GM12878 (cell line): ENCODE measurements around the gene ANKRD33B. TPM values are rescaled to one million over a fixed set of nuclear protein-coding genes. Genes with fewer than 3 reads are reported as not detected.

ENCODE experiments used
- ATAC-seq: fragments of 200-7000 bp; cut with Tn5 transposase; 3 replicates; pipeline ENCODE4 v1.9.1; 2020; ENCODE audit warnings: mild to moderate bottlenecking, moderate library complexity
- BruUV-seq: library from RNA; stranded (reverse); fragments of 400-500 nt; replicated peaks from 2 replicates; lab custom pipeline; 2021; lab: Mats Ljungman, UMichigan
- CTCF ChIA-PET: fragments of 300-600 bp; sonication (Branson Sonifier 250); formaldehyde crosslinking; extraction: SDS; loops from one replicate; lab custom pipeline; 2021; ENCODE audit warnings: inconsistent platforms; lab: Yijun Ruan, JAX
- POLR2A ChIA-PET: fragments of 350-600 bp; formaldehyde crosslinking; extraction: SDS; loops from one replicate; lab custom pipeline; 2021; ENCODE audit warnings: inconsistent platforms; lab: Charles Lee
- RAD21 ChIA-PET: fragments of 300-600 bp; sonication (Branson Sonifier 250); formaldehyde crosslinking; loops from one replicate; lab custom pipeline; 2023; ENCODE audit warnings: antibody characterized with exemption; ENCODE audit not compliant: unreplicated experiment; lab: Charles Lee
- SMC1A ChIA-PET: fragments of 300-600 bp; sonication (Branson Sonifier 250); formaldehyde crosslinking; loops from one replicate; lab custom pipeline; 2023; ENCODE audit not compliant: unreplicated experiment, uncharacterized antibody; lab: Charles Lee
- DNase-seq: peaks from one replicate; pipeline ENCODE4 v3.0.0-alpha.2; 2011; ENCODE audit warnings: low read depth, low spot score
- FAIRE-seq: peaks from 3 replicates; lab custom pipeline; 2011; peaks lifted over from hg19 to GRCh38; lab: Jason Lieb, UNC
- H2AFZ ChIP-seq: 2 replicates; pipeline ENCODE4 v1.6.0; 2011; ENCODE audit warnings: low read depth, low read length, control low read depth; ENCODE audit not compliant: control insufficient read depth
- H3K27ac ChIP-seq: 2 replicates; pipeline ENCODE4 v1.5.1; 2011; ENCODE audit warnings: control low read depth; ENCODE audit not compliant: control insufficient read depth, insufficient read depth
- H3K27me3 ChIP-seq, 2 experiments: replicated peaks in 1 of 2; 2 replicates each; pipeline versions ENCODE4 v1.6.0 to v1.6.1; 2011; ENCODE audit warnings: low read length in 1 of 2; ENCODE audit not compliant: control insufficient read depth in 2 of 2, insufficient read depth in 2 of 2
- H3K36me3 ChIP-seq, 2 experiments: 2 replicates each; pipeline ENCODE4 v1.5.1; 2011; ENCODE audit warnings: low read length in 1 of 2; ENCODE audit not compliant: control insufficient read depth in 2 of 2, insufficient read depth in 2 of 2
- H3K4me1 ChIP-seq: 2 replicates; pipeline ENCODE4 v1.6.1; 2011; ENCODE audit warnings: mild to moderate bottlenecking, low read length, moderate library complexity, mixed read lengths; ENCODE audit not compliant: control insufficient read depth, insufficient read depth
- H3K4me2 ChIP-seq: 2 replicates; pipeline ENCODE4 v1.6.0; 2011; ENCODE audit warnings: control low read depth; ENCODE audit not compliant: control insufficient read depth, insufficient read depth
- H3K4me3 ChIP-seq: fragments of 200-600 bp; sonication (generic); 2 replicates; pipeline ENCODE4 v1.5.1; 2016
- H3K79me2 ChIP-seq: 2 replicates; pipeline ENCODE4 v1.6.0; 2011; ENCODE audit warnings: low read length; ENCODE audit not compliant: control insufficient read depth, insufficient read depth
- H3K9ac ChIP-seq: 2 replicates; pipeline ENCODE4 v1.8.0; 2011; ENCODE audit warnings: low read length, control low read depth, mixed read lengths; ENCODE audit not compliant: control insufficient read depth, insufficient read depth
- H3K9me3 ChIP-seq: replicated peaks from 3 replicates; pipeline ENCODE4 v1.5.1; 2011; ENCODE audit warnings: mild to moderate bottlenecking, low read length; ENCODE audit not compliant: control insufficient read depth, insufficient read depth
- H4K20me1 ChIP-seq: 2 replicates; pipeline ENCODE4 v1.6.0; 2011; ENCODE audit not compliant: control insufficient read depth, insufficient read depth
- DPF2 ChIP-seq: fragments of 450-650 bp; IDR thresholded peaks from 2 replicates; pipeline ENCODE4 v1.6.1; 2017; ENCODE audit warnings: mild to moderate bottlenecking
- EZH2 ChIP-seq: IDR thresholded peaks from 2 replicates; pipeline ENCODE4 v1.6.1; 2012; ENCODE audit warnings: low read depth, mild to moderate bottlenecking, control low read depth, inconsistent platforms, low read length, borderline replicate concordance; ENCODE audit not compliant: control insufficient read depth
- IKZF1 ChIP-seq: fragments of 450-650 bp; conservative IDR thresholded peaks from 2 replicates; pipeline ENCODE4 v1.6.1; 2017; ENCODE audit warnings: antibody characterized with exemption, mild to moderate bottlenecking
- NFXL1 ChIP-seq: fragments of 450-650 bp; IDR thresholded peaks from 2 replicates; pipeline ENCODE4 v1.6.1; 2017; ENCODE audit warnings: antibody characterized with exemption, mild to moderate bottlenecking, borderline replicate concordance
- NFYB ChIP-seq: IDR thresholded peaks from 2 replicates; pipeline ENCODE4 v1.6.1; 2011; ENCODE audit warnings: low read depth, mild to moderate bottlenecking, low read length, improper control_type of control experiment, moderate library complexity; ENCODE audit not compliant: insufficient read depth
- PAX5 ChIP-seq: IDR thresholded peaks from 2 replicates; pipeline ENCODE4 v1.6.1; 2011; ENCODE audit warnings: low read depth, low read length, borderline replicate concordance
- POLR2AphosphoS5 ChIP-seq: IDR thresholded peaks from 2 replicates; pipeline ENCODE4 v1.6.1; 2011; ENCODE audit warnings: mild to moderate bottlenecking, low read length, inconsistent platforms
- RCOR1 ChIP-seq: conservative IDR thresholded peaks from 2 replicates; pipeline ENCODE4 v1.6.1; 2012; ENCODE audit warnings: low read depth, low read length, improper control_type of control experiment
- SUPT20H ChIP-seq: IDR thresholded peaks from 2 replicates; pipeline ENCODE4 v1.6.1; 2011; ENCODE audit warnings: low read depth, mild to moderate bottlenecking, low read length, moderate library complexity, borderline replicate concordance; ENCODE audit not compliant: control insufficient read depth
- TARDBP ChIP-seq: IDR thresholded peaks from 2 replicates; pipeline ENCODE4 v1.6.1; 2016; ENCODE audit warnings: borderline replicate concordance
- TCF7 ChIP-seq: IDR thresholded peaks from 2 replicates; pipeline ENCODE4 v1.6.1; 2014; ENCODE audit warnings: antibody characterized with exemption, borderline replicate concordance
- ZNF217 ChIP-seq: fragments of 450-650 bp; IDR thresholded peaks from 2 replicates; pipeline ENCODE4 v1.6.1; 2017; ENCODE audit warnings: antibody characterized with exemption, mild to moderate bottlenecking
- WGBS: methylation state at CpG from one replicate; pipeline ENCODE4 v1.1.6; 2016; ENCODE audit warnings: low lambda C conversion rate; ENCODE audit not compliant: insufficient replicate concordance, insufficient coverage; ENCODE audit errors: missing lambda C conversion rate; 5-methylcytosine and 5-hydroxymethylcytosine counted together
- in situ Hi-C: fragments of 300-500 bp; cut with MboI; formaldehyde crosslinking; loops from 9 replicates; pipeline ENCODE4 v1.14.3; 2018; ENCODE audit warnings: mixed read lengths
- intact Hi-C: fragments of 100-400 bp; cut with micrococcal nuclease; formaldehyde crosslinking; loops from one replicate; pipeline ENCODE4 v1.14.2; 2022; ENCODE audit not compliant: unreplicated experiment
- polyA plus RNA-seq, 11 experiments: library from polyadenylated mRNA; depleted of rRNA in 4 of 11; unstranded in 6 of 11; stranded (reverse) in 5 of 11; fragments of >200 nt; fragmentation: Nextera tagmentation in 4 of 11; fragmentation: Illumina TruSeq in 1 of 11; extraction: Ambion mirVana in 4 of 11; extraction: Trizol in 1 of 11; gene quantifications; 1 replicate in 1 of 11; 2 replicates in 10 of 11; pipeline versions ENCODE4 v1.2.1 to v1.2.3, GENCODE V29; 2011 to 2016; ENCODE audit warnings: inconsistent platforms in 2 of 11, missing spikeins in 2 of 11, low read depth in 1 of 11
- total RNA-seq, 4 experiments: library from RNA; depleted of rRNA in 3 of 4; stranded (reverse); fragments of >200 nt in 3 of 4; fragmentation: Illumina TruSeq in 1 of 4; extraction: Trizol in 1 of 4; gene quantifications; 2 replicates each; pipeline versions ENCODE4 v1.2.1 to v1.2.3, GENCODE V29; 2013 to 2021
- TF ChIP-seq, protein P1 (sequence below): fragments of 450-650 bp; IDR thresholded peaks from 2 replicates; pipeline ENCODE4 v1.6.1; 2016; ENCODE audit warnings: mild to moderate bottlenecking, moderate library complexity, borderline replicate concordance
- TF ChIP-seq, protein P2 (sequence below): fragments of 450-650 bp; formaldehyde crosslinking; IDR thresholded peaks from 2 replicates; pipeline ENCODE4 v1.5.0; 2022; ENCODE audit warnings: mild to moderate bottlenecking, missing genetic modification characterization
- TF ChIP-seq, protein P3 (sequence below): fragments of 450-650 bp; IDR thresholded peaks from 2 replicates; pipeline ENCODE4 v1.6.1; 2017; ENCODE audit warnings: borderline replicate concordance

The ANKRD33B gene
- total and polyA plus RNA-seq, 10 of the 15 experiments (the other 5 are each of a cell fraction or from before 2014, with no cell fraction given): 4.9 to 61.6 (median 15.6) TPM

DNA sequence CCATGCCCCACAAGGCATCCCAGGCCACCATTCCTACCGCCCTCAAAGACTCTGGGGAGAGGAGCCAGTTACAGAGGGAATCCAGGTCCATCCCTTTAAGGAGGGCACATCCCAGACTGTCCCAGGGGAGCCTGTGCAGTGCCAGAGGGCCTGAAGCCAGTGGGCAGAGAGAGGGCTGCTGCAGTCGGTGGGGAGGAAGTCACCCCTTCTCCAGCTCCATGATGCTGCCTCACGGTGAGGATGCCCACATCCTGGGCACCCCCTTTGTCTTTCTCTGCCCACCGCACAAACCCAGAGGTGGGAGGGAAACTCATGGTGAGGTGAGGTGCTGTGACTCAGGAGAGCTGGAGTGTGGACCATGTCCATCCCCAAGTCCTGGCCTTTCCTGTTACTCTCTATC is 26.2 kb upstream of the ANKRD33B start:
- TF ChIP-seq, protein P1, sequence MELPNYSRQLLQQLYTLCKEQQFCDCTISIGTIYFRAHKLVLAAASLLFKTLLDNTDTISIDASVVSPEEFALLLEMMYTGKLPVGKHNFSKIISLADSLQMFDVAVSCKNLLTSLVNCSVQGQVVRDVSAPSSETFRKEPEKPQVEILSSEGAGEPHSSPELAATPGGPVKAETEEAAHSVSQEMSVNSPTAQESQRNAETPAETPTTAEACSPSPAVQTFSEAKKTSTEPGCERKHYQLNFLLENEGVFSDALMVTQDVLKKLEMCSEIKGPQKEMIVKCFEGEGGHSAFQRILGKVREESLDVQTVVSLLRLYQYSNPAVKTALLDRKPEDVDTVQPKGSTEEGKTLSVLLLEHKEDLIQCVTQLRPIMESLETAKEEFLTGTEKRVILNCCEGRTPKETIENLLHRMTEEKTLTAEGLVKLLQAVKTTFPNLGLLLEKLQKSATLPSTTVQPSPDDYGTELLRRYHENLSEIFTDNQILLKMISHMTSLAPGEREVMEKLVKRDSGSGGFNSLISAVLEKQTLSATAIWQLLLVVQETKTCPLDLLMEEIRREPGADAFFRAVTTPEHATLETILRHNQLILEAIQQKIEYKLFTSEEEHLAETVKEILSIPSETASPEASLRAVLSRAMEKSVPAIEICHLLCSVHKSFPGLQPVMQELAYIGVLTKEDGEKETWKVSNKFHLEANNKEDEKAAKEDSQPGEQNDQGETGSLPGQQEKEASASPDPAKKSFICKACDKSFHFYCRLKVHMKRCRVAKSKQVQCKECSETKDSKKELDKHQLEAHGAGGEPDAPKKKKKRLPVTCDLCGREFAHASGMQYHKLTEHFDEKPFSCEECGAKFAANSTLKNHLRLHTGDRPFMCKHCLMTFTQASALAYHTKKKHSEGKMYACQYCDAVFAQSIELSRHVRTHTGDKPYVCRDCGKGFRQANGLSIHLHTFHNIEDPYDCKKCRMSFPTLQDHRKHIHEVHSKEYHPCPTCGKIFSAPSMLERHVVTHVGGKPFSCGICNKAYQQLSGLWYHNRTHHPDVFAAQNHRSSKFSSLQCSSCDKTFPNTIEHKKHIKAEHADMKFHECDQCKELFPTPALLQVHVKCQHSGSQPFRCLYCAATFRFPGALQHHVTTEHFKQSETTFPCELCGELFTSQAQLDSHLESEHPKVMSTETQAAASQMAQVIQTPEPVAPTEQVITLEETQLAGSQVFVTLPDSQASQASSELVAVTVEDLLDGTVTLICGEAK: no peak
- TF ChIP-seq, protein P2, sequence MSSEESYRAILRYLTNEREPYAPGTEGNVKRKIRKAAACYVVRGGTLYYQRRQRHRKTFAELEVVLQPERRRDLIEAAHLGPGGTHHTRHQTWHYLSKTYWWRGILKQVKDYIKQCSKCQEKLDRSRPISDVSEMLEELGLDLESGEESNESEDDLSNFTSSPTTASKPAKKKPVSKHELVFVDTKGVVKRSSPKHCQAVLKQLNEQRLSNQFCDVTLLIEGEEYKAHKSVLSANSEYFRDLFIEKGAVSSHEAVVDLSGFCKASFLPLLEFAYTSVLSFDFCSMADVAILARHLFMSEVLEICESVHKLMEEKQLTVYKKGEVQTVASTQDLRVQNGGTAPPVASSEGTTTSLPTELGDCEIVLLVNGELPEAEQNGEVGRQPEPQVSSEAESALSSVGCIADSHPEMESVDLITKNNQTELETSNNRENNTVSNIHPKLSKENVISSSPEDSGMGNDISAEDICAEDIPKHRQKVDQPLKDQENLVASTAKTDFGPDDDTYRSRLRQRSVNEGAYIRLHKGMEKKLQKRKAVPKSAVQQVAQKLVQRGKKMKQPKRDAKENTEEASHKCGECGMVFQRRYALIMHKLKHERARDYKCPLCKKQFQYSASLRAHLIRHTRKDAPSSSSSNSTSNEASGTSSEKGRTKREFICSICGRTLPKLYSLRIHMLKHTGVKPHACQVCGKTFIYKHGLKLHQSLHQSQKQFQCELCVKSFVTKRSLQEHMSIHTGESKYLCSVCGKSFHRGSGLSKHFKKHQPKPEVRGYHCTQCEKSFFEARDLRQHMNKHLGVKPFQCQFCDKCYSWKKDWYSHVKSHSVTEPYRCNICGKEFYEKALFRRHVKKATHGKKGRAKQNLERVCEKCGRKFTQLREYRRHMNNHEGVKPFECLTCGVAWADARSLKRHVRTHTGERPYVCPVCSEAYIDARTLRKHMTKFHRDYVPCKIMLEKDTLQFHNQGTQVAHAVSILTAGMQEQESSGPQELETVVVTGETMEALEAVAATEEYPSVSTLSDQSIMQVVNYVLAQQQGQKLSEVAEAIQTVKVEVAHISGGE (CRISPR knock-in tag): no peak
- TF ChIP-seq ZNF217 (no peak), SUPT20H (no peak), NFYB (no peak), IKZF1 (no peak), POLR2AphosphoS5 (no peak), DPF2 (no peak), RCOR1 (no peak), EZH2 (no peak), TARDBP (no peak), TCF7 (no peak), NFXL1 (no peak), PAX5 (no peak)
- TF ChIP-seq, protein P3, sequence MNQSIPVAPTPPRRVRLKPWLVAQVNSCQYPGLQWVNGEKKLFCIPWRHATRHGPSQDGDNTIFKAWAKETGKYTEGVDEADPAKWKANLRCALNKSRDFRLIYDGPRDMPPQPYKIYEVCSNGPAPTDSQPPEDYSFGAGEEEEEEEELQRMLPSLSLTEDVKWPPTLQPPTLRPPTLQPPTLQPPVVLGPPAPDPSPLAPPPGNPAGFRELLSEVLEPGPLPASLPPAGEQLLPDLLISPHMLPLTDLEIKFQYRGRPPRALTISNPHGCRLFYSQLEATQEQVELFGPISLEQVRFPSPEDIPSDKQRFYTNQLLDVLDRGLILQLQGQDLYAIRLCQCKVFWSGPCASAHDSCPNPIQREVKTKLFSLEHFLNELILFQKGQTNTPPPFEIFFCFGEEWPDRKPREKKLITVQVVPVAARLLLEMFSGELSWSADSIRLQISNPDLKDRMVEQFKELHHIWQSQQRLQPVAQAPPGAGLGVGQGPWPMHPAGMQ: no peak
- no peaks in the 10 kb centered on the region for H3K79me2 ChIP-seq
- ChIA-PET SMC1A (no interaction called here), RAD21 (interaction anchor here (2.0 kb wide), 1 partner anchor 8 kb away, joined by 4 read pairs; no protein-coding TSS in a partner anchor), CTCF (interaction anchor here (1.5 kb wide), 1 partner anchor 90 kb away, joined by 4 read pairs; no protein-coding TSS in a partner anchor), POLR2A (no interaction called here)
- BruUV-seq: no TSS peak
- FAIRE-seq (no peak), DNase-seq (no peak), ATAC-seq (peak; percentile 61)
- H3K4me1 ChIP-seq: peaks cover 15% of the 10 kb centered on the region
- no peaks in the 10 kb centered on the region; a peak in 1 of 4 replicates for H3K27me3 ChIP-seq
- no peak overlapping the region for H3K4me3 ChIP-seq
- no peak overlapping the region; the same call in 1 of the 2 replicates for H3K4me2 ChIP-seq
- H3K27ac ChIP-seq: no peak overlapping the region
- H3K9ac ChIP-seq: no peak overlapping the region
- H3K9me3 ChIP-seq: no peaks in the 10 kb centered on the region
- in situ Hi-C loops: no loop called here
- intact Hi-C loops: no loop called here
- H2AFZ ChIP-seq: peak overlapping the region; percentile 72
- H3K36me3 ChIP-seq: no peaks in the 10 kb centered on the region
- WGBS: 56% methylated on average over 4 of the region's 4 CpGs
- H4K20me1 ChIP-seq: no peaks in the 10 kb centered on the region
